RWPE1 (cell line): ENCODE measurements around the gene SEC31B.

Source experiments
- CTCF ChIA-PET: fragments of 350-600 bp; sonication (Branson Sonifier 250); formaldehyde crosslinking; extraction: SDS; loops from one replicate; lab custom pipeline; 2021; lab: Yijun Ruan, JAX
- POLR2A ChIA-PET: fragments of 400-600 bp; formaldehyde crosslinking; extraction: SDS; loops from one replicate; lab custom pipeline; 2020; ENCODE audit warnings: antibody characterized with exemption; ENCODE audit not compliant: low non-redundant PET; lab: Yijun Ruan, JAX
- DNase-seq: peaks from one replicate; pipeline ENCODE4 v3.0.0; 2012; ENCODE audit warnings: low spot score
- H3K27ac ChIP-seq: fragments of 450-650 bp; 2 replicates; pipeline ENCODE4 v1.5.1; 2017
- TF ChIP-seq, protein P1 (sequence below): fragments of 450-650 bp; conservative IDR thresholded peaks from 2 replicates; pipeline ENCODE4 v1.5.1; 2017; ENCODE audit warnings: low read depth, mild to moderate bottlenecking

SEC31B gene

DNA sequence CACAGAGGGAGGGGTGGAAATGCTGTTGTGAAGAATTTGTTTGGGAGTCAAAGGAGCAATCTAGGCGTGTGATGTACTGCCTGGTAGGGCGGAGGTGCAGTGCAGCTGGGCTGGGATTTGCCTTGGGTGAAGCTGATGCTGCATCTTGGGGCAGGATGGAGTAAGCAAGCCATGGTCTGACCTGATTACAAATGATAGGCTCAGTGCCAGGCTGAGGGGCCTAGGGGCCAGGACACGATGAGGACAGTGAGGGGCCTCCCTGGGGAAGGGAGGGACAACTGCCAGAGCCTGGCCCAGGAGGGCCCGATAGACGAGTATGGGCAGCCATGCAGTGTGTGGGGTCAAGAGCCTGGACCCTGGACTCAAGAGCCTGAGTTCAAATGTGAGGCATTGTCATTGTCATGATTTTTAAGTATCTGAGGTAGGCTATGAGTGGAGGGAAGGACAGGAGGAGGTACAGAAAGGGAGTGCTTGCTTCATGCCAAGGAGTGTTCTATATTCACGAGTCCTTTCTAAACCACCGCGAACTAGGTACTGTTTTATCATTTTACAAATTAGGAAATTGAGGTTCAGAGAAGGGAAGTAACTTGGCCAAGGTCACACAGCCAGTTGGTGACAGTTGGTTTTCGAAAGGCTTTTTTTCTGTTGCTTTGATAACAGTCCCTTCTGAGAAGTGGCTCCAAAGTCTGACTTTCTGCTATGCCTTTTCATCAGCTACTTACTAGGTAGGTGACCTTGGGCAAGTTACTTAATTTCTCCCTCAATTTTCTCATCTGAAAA is 45.7 kb upstream of the SEC31B start:
- H3K27ac ChIP-seq, result no peak overlapping the region
- ChIA-PET CTCF (interaction anchor here (0.6 to 4.5 kb wide), 4 partner anchors 140 to 314 kb away, joined by 3 to 37 read pairs (median 4); no protein-coding TSS in a partner anchor), POLR2A (no interaction called here)
- TF ChIP-seq, protein P1, sequence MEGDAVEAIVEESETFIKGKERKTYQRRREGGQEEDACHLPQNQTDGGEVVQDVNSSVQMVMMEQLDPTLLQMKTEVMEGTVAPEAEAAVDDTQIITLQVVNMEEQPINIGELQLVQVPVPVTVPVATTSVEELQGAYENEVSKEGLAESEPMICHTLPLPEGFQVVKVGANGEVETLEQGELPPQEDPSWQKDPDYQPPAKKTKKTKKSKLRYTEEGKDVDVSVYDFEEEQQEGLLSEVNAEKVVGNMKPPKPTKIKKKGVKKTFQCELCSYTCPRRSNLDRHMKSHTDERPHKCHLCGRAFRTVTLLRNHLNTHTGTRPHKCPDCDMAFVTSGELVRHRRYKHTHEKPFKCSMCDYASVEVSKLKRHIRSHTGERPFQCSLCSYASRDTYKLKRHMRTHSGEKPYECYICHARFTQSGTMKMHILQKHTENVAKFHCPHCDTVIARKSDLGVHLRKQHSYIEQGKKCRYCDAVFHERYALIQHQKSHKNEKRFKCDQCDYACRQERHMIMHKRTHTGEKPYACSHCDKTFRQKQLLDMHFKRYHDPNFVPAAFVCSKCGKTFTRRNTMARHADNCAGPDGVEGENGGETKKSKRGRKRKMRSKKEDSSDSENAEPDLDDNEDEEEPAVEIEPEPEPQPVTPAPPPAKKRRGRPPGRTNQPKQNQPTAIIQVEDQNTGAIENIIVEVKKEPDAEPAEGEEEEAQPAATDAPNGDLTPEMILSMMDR, result no peak
- DNase-seq, result no peak

DNA sequence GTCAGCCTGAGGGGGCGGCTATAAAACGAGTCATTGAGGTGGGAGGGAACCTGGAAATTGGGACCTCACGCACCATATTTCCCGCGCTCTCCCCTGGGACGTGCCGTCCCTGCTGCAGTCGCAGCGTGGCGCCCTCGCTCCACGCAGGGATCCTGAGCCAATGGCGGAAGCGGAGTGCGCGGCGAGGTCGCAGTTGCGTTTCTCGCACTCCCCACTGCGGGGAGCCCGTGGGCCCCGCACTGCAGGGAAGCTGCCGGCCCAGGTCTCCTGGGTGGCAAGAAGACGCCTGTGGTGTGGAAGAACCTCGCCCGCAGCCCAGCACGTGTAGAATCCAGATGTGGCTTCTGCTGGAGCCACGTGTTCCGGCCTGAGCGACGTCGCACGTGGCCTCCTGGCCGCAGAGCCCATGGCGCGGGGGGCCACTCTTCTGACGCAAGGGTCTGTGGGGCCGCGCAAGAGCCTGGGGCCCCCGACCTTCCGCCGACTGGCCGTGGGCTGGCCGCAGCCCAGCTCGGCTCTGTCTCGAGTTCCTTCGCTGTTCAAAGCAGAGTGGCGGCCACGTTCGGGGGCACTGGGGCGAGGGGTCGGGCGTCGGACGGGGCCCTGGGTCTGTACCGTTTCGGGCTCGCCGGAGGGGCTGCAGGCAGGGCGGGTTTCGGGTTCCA is 42.5 kb upstream of the SEC31B start:
- TF ChIP-seq, protein P1, result peak; percentile 95
- no peak overlapping the region for H3K27ac ChIP-seq
- CTCF ChIA-PET, result interaction anchor here (0.5 to 4.6 kb wide), 42 partner anchors 10 to 350 kb away, joined by 3 to 77 read pairs (median 4); partner anchors contain the start of genes HIF1AN and PAX2
- POLR2A ChIA-PET, result interaction anchor here (0.5 kb wide), 1 partner anchor 29 kb away, joined by 7 read pairs; no protein-coding TSS in a partner anchor
- DNase-seq, result peak; percentile 92

DNA sequence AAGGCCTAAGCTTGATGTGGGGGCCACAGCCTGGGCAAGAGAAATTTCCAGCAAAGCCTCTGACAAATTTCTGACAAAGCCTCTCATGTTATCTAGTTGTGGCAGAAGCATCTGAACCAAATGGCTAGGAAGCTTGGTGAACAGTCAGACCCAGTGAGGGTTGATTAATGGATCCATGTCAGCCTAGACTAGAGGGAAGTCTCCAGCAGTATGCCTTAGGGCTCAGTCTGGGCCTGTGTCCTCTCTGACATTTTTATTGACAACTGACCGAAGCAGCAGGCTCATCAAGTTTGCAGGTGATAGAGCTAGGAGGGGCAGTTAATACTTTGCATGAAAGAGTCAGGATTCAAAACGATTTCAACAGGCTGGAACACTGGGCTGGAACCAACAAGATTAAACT is 41.3 kb upstream of the SEC31B start:
- CTCF ChIA-PET, result interaction anchor here (0.6 to 4.6 kb wide), 9 partner anchors 11 to 507 kb away, joined by 3 to 77 read pairs (median 5); partner anchors contain the start of gene PAX2
- no peak overlapping the region for H3K27ac ChIP-seq
- no peak for DNase-seq
- TF ChIP-seq, protein P1, result no peak
- POLR2A ChIA-PET, result interaction anchor here (0.5 kb wide), 1 partner anchor 436 kb away, joined by 3 read pairs; no protein-coding TSS in a partner anchor

DNA sequence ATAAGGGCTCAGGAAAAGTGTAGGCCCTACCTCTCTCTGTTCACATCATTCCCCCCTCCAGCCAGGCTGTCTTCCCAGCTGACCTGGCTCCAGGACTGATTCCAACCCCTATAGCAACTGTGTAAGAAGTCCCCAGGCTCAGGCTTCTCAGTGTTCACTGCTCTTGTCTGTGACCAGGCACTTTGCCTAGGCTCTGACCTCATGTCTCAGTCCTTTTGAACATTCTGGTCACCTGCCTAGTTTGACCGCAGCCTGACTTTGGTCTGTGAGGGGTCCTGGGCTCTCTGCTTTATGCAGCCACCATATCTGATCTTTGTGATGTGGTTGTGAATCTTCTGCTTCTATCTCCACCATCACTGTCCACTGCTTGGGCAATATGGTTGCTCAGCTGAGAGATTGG is 40.6 kb upstream of the SEC31B start:
- CTCF ChIA-PET, result interaction anchor here (0.6 to 4.6 kb wide), 5 partner anchors 11 to 661 kb away, joined by 3 to 77 read pairs (median 6); partner anchors contain the start of gene PAX2
- POLR2A ChIA-PET, result no interaction called here
- H3K27ac ChIP-seq, result no peak overlapping the region
- TF ChIP-seq, protein P1, result no peak
- DNase-seq, result no peak

DNA sequence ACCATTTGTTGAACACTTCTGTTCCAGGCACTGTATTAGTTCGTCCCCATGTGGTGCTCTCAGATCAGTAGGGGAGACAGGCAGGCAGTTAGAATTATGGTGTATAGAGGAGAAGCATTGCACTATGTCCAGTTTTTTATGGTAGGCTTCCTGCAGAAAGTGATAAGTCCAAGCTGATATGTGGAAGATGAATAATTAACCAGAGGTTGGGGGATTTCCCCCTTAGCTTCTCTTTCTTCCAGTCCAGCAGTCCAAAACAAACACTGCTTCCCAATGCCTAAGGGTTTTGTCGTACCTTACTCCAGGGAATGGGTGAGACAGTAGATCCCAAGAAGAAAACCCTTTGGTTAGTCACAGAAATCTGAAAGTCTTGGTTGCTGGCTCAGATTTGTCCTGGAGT is 35.2 kb upstream of the SEC31B start:
- ChIA-PET POLR2A (no interaction called here), CTCF (interaction anchor here (0.6 to 1.1 kb wide), 2 partner anchors 15 to 174 kb away, joined by 3 to 6 read pairs; no protein-coding TSS in a partner anchor)
- no peak overlapping the region for H3K27ac ChIP-seq
- TF ChIP-seq, protein P1, result no peak
- DNase-seq, result no peak

DNA sequence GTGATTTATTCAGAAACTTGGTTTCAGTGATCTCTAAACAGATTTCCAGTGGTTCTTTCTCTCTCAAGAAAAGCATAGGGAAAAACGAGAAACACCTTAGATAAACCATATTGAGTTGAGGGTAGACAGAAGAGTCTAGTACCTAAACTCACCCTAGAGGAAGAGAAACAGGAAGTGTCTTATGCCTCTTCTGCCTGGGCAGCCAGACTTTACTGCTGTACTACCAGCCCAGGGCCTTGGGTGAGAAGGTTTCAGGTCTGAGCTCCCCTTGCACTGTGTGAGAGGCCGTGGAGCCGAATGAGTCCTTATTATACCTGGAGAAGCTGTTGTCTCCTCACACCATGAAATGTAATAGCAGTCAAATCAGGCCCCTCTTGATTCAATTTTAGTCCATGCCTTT is 34.3 kb upstream of the SEC31B start:
- no peak overlapping the region for H3K27ac ChIP-seq
- POLR2A ChIA-PET, result interaction anchor here (0.6 kb wide), 1 partner anchor 17 kb away, joined by 3 read pairs; no protein-coding TSS in a partner anchor
- CTCF ChIA-PET, result interaction anchor here (0.5 to 1.1 kb wide), 2 partner anchors 21 to 175 kb away, joined by 6 read pairs; no protein-coding TSS in a partner anchor
- DNase-seq, result no peak
- TF ChIP-seq, protein P1, result no peak
